ENCODE data around the gene KCNJ16.

Gene KCNJ16

GRCh38 chr17:70071127-70071526, 3.9 kb upstream of the KCNJ16 start:
- DNase-seq: no peak

GRCh38 chr17:70071620-70072019, 3.4 kb upstream of the KCNJ16 start:
- DNase-seq: no peak

GRCh38 chr17:70072546-70073309, 2.3 kb upstream of the KCNJ16 start:
- DNase-seq: no peak

GRCh38 chr17:70073310-70073709, 1.7 kb upstream of the KCNJ16 start:
- no peak for DNase-seq

- DNase-seq: no peak
These were observed 1.2 kb upstream of the KCNJ16 start for GRCh38 chr17:70073799-70074198.

GRCh38 chr17:70074236-70074830, 692 bp upstream of the KCNJ16 start:
- DNase-seq: peak; percentile 57

- no peak for DNase-seq
These were observed 1.2 kb downstream of the KCNJ16 start for GRCh38 chr17:70076189-70076588.

- DNase-seq: no peak
These were observed 1.8 kb downstream of the KCNJ16 start for GRCh38 chr17:70076831-70077230.

GRCh38 chr17:70078549-70078948, 3.5 kb downstream of the KCNJ16 start:
- no peak for DNase-seq

- no peak for DNase-seq
These were observed 4.0 kb downstream of the KCNJ16 start for GRCh38 chr17:70078994-70079531.

GRCh38 chr17:70080541-70081347, 5.7 kb downstream of the KCNJ16 start:
- DNase-seq: no peak

GRCh38 chr17:70081885-70082284, 6.9 kb downstream of the KCNJ16 start:
- DNase-seq: no peak

- no peak for DNase-seq
These were observed 9.5 kb downstream of the KCNJ16 start for GRCh38 chr17:70084476-70084875.

GRCh38 chr17:70086516-70086915, 11.5 kb downstream of the KCNJ16 start:
- no peak for DNase-seq

- DNase-seq: peak; percentile 10
These were observed 14.6 kb downstream of the KCNJ16 start for GRCh38 chr17:70089513-70090148.

GRCh38 chr17:70091005-70091568, 16.1 kb downstream of the KCNJ16 start:
- no peak for DNase-seq

- DNase-seq: no peak
These were observed 16.7 kb downstream of the KCNJ16 start for GRCh38 chr17:70091696-70092095.

- no peak for DNase-seq
These were observed 18.1 kb downstream of the KCNJ16 start for GRCh38 chr17:70093163-70093562.

GRCh38 chr17:70095455-70095854, 20.4 kb downstream of the KCNJ16 start:
- no peak for DNase-seq

- no peak for DNase-seq
These were observed 21.8 kb downstream of the KCNJ16 start for GRCh38 chr17:70096861-70097260.

GRCh38 chr17:70098030-70098429, 23.0 kb downstream of the KCNJ16 start:
- peak; percentile 29 for DNase-seq

- DNase-seq: no peak
These were observed 24.3 kb downstream of the KCNJ16 start for GRCh38 chr17:70099294-70099693.

- no peak for DNase-seq
These were observed 24.9 kb downstream of the KCNJ16 start for GRCh38 chr17:70099884-70100283.

Data from DMS53 (cell line).